Endothelial cell of hepatic sinusoid (primary cell): Measurements from ENCODE around the gene IGFALS.

Experiments
- in situ Hi-C: cut with HindIII; loops from 2 replicates; pipeline ENCODE4 v1.10.0; 2017; ENCODE audit warnings: low sequenced_read_pairs

Gene IGFALS

DNA sequence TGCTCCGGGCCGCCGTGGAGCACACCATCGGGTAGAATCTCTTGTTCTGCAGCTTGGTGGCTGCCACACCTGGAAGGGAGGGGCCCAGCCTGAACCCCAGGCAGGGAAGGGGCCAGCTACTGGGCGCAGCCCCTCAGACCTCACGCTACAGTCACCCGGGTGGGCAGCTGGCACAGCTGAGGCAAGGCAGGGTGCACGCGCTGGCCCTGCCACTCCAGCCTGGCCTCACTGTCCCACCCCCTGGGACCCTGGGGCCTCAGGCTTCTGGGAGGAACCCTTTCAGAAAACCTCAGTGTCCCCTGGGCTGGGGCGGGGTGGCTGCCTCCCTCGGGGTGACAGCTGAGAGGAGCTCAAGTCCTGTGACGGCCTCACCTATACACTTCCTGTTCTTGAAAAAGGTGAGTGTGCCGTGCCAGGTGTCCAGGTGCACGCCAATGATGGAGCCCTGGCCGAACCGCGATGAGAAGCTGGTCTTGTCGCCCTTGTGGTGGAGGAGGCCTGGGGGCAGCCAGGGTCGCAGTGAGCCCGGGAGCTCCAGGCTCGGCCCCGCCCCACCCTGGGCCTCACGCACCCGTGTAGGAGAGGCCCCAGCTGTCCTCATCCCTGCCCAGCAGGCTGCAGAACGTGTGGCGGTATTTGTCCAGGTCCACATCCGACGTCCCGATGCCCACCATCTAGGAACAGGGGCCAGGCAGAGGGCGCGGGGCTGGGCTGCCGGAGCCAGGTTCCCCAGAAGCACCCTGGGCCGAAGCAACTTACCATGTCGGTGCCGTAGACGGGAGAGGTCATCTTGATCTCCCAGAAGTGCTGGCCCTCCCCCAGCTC, 15.9 kb downstream of the IGFALS start:
- in situ Hi-C loops, result no loop called here

GRCh38 chr16:1776991-1777374, 16.5 kb downstream of the IGFALS start:
- in situ Hi-C loops, result no loop called here

DNA sequence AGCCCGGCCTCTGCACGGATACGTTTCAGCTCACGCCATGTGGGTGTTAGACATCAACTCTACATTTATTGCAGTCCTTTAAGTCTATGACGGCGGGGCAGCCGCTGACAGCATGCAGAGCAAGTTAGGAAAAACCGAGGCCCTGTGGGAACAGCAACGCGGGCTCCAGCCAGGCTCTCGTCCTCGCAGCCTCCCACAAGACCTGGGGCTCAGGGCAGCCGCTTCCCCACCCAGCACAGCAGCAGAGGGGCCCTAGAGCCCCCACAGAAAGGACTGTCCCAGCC, 16.9 kb downstream of the IGFALS start:
- in situ Hi-C loops, result no loop called here

DNA sequence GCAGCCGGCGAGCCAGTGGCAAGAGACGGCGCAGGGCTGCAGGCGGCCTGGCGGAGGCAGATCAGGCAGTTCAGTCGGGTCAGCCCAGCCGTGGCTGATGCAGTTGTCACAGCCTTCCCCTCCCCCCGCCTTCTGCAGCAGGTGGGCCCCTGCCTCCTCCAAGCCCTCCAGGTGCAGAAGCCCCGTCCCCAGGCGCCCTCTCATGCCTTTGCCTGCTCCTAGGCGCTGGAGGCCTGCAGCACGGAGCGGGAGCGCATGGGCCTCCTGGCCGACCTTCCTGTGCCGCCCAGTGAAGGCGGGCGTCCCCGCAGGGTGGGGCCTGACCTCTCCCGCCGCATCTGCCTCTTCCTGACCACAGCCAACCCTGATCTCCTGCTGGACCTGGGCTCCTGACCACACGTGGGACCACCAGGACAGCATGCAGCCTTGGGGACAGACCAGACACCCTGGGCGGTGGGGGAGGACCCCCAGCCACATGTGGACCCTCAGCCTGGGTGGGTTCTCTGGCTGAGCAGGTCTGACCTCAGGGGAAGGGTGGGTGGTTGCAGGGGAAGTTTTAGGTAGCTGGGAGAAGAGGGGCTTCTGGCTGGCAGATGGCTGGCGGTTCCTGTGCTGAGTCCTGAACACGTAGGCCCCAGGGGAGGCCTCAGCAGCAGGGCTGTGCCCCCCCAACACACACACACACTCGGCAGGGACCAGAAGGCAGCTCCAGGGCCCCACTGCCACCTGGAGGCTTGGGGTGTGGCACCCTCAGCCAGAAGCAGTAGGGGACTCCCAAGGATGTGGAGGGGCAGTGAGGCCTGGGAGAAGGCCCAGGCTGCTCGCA, 17.4 kb downstream of the IGFALS start:
- in situ Hi-C loops, result no loop called here

DNA sequence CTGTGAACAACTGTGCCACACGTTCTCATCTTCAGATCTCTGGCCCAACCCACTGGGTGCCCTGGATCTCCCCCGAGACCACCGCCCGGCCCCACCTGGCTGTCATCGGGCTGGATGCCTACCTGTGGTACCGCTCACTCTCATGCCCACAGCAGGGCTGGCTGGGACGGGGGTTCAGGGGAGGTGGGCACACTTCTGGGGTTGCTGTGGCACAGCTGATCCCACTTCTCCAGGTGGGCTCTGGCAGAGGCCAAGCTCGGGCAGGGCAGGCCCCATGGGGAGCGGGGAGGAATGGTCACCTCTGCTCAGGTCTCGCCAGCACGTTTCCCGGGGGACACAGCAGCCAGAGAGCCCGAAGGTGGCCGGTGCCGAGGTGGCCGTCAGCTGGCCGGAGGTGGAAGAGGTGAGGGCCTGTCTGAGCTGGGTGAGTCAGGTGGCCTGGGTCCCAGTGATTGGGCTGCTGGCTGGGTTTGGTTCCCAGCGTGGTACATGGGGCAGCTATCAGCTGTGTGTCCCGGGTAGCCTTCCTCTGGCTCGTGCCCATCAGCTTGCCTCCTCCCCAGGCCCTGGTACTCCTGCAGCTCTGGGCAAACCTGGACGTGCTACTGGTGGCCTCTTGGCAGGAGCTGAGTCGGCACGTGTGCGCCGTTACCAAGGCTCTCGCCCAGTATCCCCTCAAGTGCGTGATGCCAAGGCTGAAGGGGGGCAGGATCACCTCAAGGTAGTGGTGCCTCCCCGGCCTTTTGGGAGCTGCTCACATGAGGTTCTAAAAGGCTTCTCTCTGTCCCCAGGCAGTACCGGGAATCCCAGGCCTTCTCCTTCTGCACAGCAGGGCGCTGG, 18.3 kb downstream of the IGFALS start:
- in situ Hi-C loops, result no loop called here

DNA sequence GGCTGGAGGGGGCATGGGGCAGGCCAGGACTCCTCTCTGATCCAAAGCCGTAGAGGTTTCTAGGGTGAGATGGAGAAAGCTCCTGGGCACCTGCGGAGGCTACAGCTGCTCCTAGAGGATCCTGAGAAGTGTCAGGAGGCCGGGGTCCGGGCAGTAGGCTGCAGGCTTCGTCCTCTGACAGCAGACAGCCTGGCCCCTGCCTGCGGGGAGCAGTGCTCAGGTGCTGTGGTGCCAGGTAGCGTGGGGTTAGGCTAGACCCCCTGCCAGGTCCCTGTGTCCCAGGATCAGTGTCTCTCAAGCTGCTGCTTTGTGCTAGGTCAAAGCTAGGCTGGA, 19.1 kb downstream of the IGFALS start:
- in situ Hi-C loops, result no loop called here

GRCh38 chr16:1773703-1774447, 19.6 kb downstream of the IGFALS start:
- in situ Hi-C loops, result no loop called here

- in situ Hi-C loops, result no loop called here
These were observed 20.4 kb downstream of the IGFALS start, which contains the start of gene MRPS34 for GRCh38 chr16:1772908-1773702. Gene MRPS34, minus strand, starts transcription at chr16:1773134. Its CDS starts 15 bp downstream, at chr16:1773119.

DNA sequence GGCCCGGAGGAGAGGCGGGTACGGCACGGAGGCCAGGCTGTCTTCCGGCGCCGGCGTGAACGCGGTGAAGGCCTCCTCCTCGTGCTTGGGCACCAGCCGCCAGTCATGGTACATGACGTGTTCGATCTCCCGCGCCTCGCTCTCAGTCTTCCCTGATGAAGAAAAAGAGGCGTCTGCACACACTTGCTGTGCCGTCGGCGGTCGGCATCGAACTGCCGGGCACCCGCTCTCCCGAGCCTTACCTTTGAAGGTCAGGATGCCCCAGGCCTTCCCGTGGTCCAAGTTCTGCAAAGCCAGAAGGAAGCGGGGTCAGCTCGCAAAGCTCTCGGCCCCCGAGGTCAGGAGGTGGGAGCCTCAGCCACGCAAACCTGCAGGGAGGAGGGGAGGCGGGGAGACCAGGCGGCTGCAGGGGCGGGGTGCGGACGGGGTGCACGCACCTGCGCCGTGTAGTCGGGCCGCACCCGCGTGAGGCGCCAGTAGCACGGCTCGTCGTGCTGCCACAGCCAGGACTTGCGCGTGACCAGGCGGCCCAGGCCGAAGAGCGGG, 21.1 kb downstream of the IGFALS start, which contains the start of gene EME2:
TSS of gene EME2 (plus strand) at position 449 of the 546 bp plus-strand sequence. CDS start 418 bp downstream, outside the sequence.
- in situ Hi-C loops, result no loop called here

DNA sequence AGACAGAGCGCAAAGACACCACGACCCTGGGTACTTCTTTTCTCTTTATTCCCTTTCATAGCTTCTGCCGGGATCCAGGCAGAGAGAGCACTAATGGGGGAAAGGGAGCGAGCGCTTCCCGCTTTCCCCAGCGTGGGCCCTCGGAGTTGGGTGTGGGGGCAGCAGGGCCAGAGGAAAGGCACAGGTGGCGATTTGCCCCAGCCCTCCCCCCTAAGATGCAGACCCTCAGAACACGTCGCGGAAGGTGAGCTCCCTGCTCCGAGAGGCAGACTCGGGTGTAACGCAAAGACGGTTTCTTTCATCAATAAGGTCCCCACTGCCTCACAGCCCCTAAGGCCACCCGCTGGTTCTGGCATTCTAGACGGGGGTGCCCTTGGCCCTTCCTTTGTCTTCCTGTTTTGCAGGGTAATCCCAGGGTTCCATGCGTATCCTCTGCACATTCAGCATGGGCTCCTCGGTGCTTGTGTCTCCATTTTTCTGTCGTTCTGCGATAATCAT, 21.6 kb downstream of the IGFALS start:
- in situ Hi-C loops, result no loop called here

- in situ Hi-C loops, result no loop called here
These were observed 22.2 kb downstream of the IGFALS start, which contains the start of gene NME3 for GRCh38 chr16:1771188-1771863. Gene NME3, minus strand, starts transcription at chr16:1771543. Its CDS starts 9 bp downstream, at chr16:1771534.

DNA sequence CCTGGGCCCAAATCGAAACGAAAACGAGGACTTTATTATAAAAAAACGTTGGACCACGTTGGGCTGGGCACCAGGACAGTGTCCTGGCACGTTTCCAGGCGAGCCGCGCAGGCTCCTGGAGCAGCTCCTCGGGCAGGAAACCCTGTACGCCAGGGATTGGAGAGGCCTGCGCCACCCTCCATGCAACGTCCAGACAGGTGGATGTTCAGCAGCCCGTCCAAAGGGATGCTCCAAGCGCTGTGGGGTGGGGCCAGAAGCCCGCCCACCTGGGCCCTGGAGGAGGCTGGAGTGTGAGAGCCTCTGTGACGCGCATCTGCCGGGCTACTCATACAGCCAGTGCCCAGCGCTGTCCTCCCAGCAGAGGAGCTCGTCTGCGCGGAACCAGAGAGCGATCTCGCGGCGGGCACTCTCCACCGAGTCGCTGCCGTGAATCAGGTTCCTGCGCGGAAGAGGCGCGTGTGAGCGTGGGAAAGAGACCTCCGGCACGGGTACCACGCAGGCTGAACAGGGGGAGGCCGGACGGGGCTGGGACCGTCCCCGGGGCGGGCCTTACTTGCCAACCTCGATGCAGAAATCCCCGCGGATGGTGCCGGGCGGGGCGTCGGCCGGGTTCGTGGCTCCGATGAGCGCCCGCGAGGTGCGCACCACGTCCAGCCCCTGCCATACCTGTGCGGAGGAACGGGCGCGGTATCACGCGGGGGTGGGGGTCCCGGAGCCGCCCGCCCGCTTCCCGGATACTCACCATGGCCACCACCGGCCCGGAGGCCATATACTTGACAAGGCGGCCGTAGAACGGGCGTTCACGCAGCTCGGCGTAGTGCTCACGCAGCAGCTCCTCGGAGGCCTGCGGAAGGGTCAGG, 22.9 kb downstream of the IGFALS start:
- in situ Hi-C loops, result no loop called here

- in situ Hi-C loops, result loop anchor here (10.0 kb wide), 1 partner anchor 65 kb away; the partner anchor contains the start of gene MAPK8IP3
These were observed 23.9 kb downstream of the IGFALS start for GRCh38 chr16:1769402-1770300.

GRCh38 chr16:1768767-1769401, 24.6 kb downstream of the IGFALS start:
- in situ Hi-C loops, result loop anchor here (10.0 kb wide), 1 partner anchor 64 kb away; the partner anchor contains the start of gene MAPK8IP3

GRCh38 chr16:1768061-1768766, 25.3 kb downstream of the IGFALS start:
- in situ Hi-C loops, result loop anchor here (10.0 kb wide), 1 partner anchor 63 kb away; the partner anchor contains the start of gene MAPK8IP3
